Ishikawa (cell line): ENCODE results near the gene FAM219A.

ENCODE experiments used
- CEBPB ChIP-seq: IDR thresholded peaks from 2 replicates; pipeline ENCODE4 v1.6.1; 2012
- CREB1 ChIP-seq: IDR thresholded peaks from 2 replicates; pipeline ENCODE4 v1.6.1; 2012; ENCODE audit warnings: low read depth
- EGR1 ChIP-seq: IDR thresholded peaks from 2 replicates; pipeline ENCODE4 v1.6.1; 2012
- EP300 ChIP-seq: IDR thresholded peaks from 2 replicates; pipeline ENCODE4 v1.6.1; 2012; ENCODE audit warnings: borderline replicate concordance
- FOXM1 ChIP-seq: IDR thresholded peaks from 2 replicates; pipeline ENCODE4 v1.6.1; 2012; ENCODE audit warnings: low read depth, borderline replicate concordance
- MAX ChIP-seq: IDR thresholded peaks from 2 replicates; pipeline ENCODE4 v1.6.1; 2012
- NFIC ChIP-seq: IDR thresholded peaks from 2 replicates; pipeline ENCODE4 v1.6.1; 2012
- RAD21 ChIP-seq: IDR thresholded peaks from 2 replicates; pipeline ENCODE4 v1.6.1; 2012; ENCODE audit warnings: low read depth
- REST ChIP-seq: IDR thresholded peaks from 2 replicates; pipeline ENCODE4 v1.6.1; 2012; ENCODE audit warnings: low read depth, mild to moderate bottlenecking
- TAF1 ChIP-seq: IDR thresholded peaks from 2 replicates; pipeline ENCODE4 v1.6.1; 2012; ENCODE audit warnings: low read depth, mild to moderate bottlenecking
- TCF12 ChIP-seq: IDR thresholded peaks from 2 replicates; pipeline ENCODE4 v1.6.1; 2012; ENCODE audit warnings: low read depth
- TEAD4 ChIP-seq: IDR thresholded peaks from 2 replicates; pipeline ENCODE4 v1.6.1; 2012
- USF1 ChIP-seq: IDR thresholded peaks from 2 replicates; pipeline ENCODE4 v1.6.1; 2012
- YY1 ChIP-seq: IDR thresholded peaks from 2 replicates; pipeline ENCODE4 v1.6.1; 2012; ENCODE audit warnings: low read depth
- ZBTB7A ChIP-seq: IDR thresholded peaks from 2 replicates; pipeline ENCODE4 v1.6.1; 2012; ENCODE audit warnings: low read depth

Gene FAM219A

GRCh38 chr9:34375901-34376595 lies 82.3 kb downstream of the FAM219A start:
- TF ChIP-seq YY1 (0 out of 2 replicates have a peak, but pooled peaks have one; percentile 8), ZBTB7A (no peak; the same call in 1 of the 2 replicates), RAD21 (peak; percentile 25; the same call in 1 of the 2 replicates), MAX (0 out of 2 replicates have a peak, but pooled peaks have one; percentile 49), CEBPB (no peak)

- TF ChIP-seq ZBTB7A (no peak), CEBPB (0 out of 2 replicates have a peak, but pooled peaks have one; percentile 25), REST (no peak), RAD21 (peak; percentile 11; the same call in 1 of the 2 replicates), FOXM1 (no peak), NFIC (no peak), CREB1 (no peak), MAX (no peak), YY1 (no peak), TEAD4 (peak; percentile 24; the same call in 1 of the 2 replicates), TAF1 (no peak), EGR1 (no peak)
These were observed 83.3 kb downstream of the FAM219A start for GRCh38 chr9:34374905-34375552.

- TF ChIP-seq ZBTB7A (no peak), EGR1 (no peak), USF1 (no peak), RAD21 (no peak), CREB1 (no peak), MAX (no peak), NFIC (no peak), TCF12 (no peak), REST (no peak), TAF1 (no peak), CEBPB (no peak), YY1 (no peak)
These were observed 84.0 kb downstream of the FAM219A start for GRCh38 chr9:34374339-34374738.

- no peak for TF ChIP-seq CREB1
- TF ChIP-seq MAX: no peak
- no peak for TF ChIP-seq EP300
- TF ChIP-seq FOXM1: no peak
- no peak for TF ChIP-seq TEAD4
- TF ChIP-seq EGR1: no peak
- TF ChIP-seq NFIC: no peak
These were observed 84.6 kb downstream of the FAM219A start for GRCh38 chr9:34373749-34374148.

- TF ChIP-seq USF1 (no peak), TEAD4 (no peak), MAX (no peak), YY1 (no peak), RAD21 (no peak), TCF12 (no peak), NFIC (no peak), EP300 (no peak), CEBPB (no peak), CREB1 (no peak)
These were observed 85.8 kb downstream of the FAM219A start for GRCh38 chr9:34372467-34373011.
